Testis (tissue), 2 donors: Measurements from ENCODE around the gene COBL.

Experiments used
- POLR2A ChIP-seq: fragments of 450-650 bp; IDR thresholded peaks from one replicate; pipeline ENCODE4 v1.6.1; 2017; ENCODE audit warnings: antibody characterized with exemption, mild to moderate bottlenecking, moderate library complexity
- TF ChIP-seq, protein P1 (sequence below), 3 experiments: fragments of 450-650 bp in 2 of 3; fragments of 200-600 bp in 1 of 3; sonication (generic) in 1 of 3; IDR thresholded peaks; one replicate each; pipeline ENCODE4 v1.5.1; 2016 to 2019; ENCODE audit warnings: antibody characterized with exemption in 3 of 3, mild to moderate bottlenecking in 2 of 3, moderate library complexity in 1 of 3

DNA sequence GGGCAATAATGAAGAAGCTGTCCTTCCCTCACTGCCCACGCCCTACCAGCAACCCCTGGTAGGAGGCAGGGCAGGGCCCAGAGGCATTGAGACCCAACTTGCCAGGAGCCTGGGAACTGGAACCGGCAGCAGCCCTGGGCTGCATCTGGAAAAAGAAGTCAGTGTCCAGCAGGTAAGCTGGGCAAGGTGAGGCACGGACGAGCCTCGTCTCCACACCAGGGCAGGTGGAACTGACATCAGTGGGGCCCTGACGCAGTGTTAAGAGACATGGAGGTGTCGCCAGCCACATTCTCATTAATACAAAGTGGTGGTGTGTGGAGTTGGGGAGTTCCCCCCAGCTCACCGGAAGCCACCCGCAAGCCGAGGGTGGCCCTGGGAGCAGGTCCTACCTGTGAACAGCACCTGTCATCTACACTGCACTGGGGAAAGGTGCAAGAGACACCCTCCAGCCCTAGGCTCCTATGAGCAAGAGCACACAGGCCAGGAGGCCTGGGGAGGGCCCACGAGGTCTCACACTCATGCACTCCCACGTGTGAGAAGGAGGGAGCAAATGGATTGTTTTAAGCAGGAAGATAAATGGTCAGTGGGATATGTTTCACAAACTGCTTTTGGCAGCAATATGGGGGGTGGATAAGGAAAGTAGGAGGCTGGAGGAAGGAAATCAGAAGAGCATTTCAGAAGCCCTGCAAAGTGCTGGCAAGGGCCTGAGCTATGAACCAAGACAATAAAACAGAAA lies 53.6 kb downstream of the COBL start:
- TF ChIP-seq, protein P1, sequence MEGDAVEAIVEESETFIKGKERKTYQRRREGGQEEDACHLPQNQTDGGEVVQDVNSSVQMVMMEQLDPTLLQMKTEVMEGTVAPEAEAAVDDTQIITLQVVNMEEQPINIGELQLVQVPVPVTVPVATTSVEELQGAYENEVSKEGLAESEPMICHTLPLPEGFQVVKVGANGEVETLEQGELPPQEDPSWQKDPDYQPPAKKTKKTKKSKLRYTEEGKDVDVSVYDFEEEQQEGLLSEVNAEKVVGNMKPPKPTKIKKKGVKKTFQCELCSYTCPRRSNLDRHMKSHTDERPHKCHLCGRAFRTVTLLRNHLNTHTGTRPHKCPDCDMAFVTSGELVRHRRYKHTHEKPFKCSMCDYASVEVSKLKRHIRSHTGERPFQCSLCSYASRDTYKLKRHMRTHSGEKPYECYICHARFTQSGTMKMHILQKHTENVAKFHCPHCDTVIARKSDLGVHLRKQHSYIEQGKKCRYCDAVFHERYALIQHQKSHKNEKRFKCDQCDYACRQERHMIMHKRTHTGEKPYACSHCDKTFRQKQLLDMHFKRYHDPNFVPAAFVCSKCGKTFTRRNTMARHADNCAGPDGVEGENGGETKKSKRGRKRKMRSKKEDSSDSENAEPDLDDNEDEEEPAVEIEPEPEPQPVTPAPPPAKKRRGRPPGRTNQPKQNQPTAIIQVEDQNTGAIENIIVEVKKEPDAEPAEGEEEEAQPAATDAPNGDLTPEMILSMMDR (IDR thresholded peaks at IDR 0.05) = no peak
- no peak for TF ChIP-seq POLR2A
